HG03175 (cell line): ENCODE data around the gene BEST1.

Source experiments
- ATAC-seq: cut with Tn5 transposase; IDR thresholded peaks from one replicate; pipeline ENCODE4 v1.9.1; 2021; ENCODE audit warnings: mild to moderate bottlenecking, moderate library complexity; ENCODE audit not compliant: unreplicated experiment

BEST1 gene

GRCh38 chr11:61950035-61950547 lies at the start of gene BEST1:
TSS of gene BEST1 (plus strand) at chr11:61950351. CDS start at chr11:61951807, 1,456 bp downstream.
- ATAC-seq, result no peak

- no peak for ATAC-seq
Measured at GRCh38 chr11:61901397-61901796, 48.8 kb upstream of the BEST1 start.

- no peak for ATAC-seq
Measured at GRCh38 chr11:61902313-61902712, 47.8 kb upstream of the BEST1 start.

- ATAC-seq, result no peak
Measured at GRCh38 chr11:61903845-61904244, 46.3 kb upstream of the BEST1 start.

- ATAC-seq, result no peak
Measured at GRCh38 chr11:61904539-61905048, 45.6 kb upstream of the BEST1 start.

- ATAC-seq, result no peak
Measured at GRCh38 chr11:61905067-61905696, 45.0 kb upstream of the BEST1 start.

- ATAC-seq, result no peak
Measured at GRCh38 chr11:61905801-61906521, 44.2 kb upstream of the BEST1 start.

- ATAC-seq, result no peak
Measured at GRCh38 chr11:61906522-61906909, 43.6 kb upstream of the BEST1 start.

- ATAC-seq, result no peak
Measured at GRCh38 chr11:61907282-61907681, 42.9 kb upstream of the BEST1 start.

- ATAC-seq, result no peak
Measured at GRCh38 chr11:61907871-61908729, 42.1 kb upstream of the BEST1 start.

GRCh38 chr11:61908730-61909316 lies 41.3 kb upstream of the BEST1 start:
- no peak for ATAC-seq

- ATAC-seq, result no peak
Measured at GRCh38 chr11:61910187-61911127, 39.7 kb upstream of the BEST1 start.

- no peak for ATAC-seq
Measured at GRCh38 chr11:61911128-61911700, 38.9 kb upstream of the BEST1 start.

- ATAC-seq, result no peak
Measured at GRCh38 chr11:61911701-61912529, 38.2 kb upstream of the BEST1 start.

GRCh38 chr11:61912530-61912898 lies 37.6 kb upstream of the BEST1 start:
- ATAC-seq, result no peak

- no peak for ATAC-seq
Measured at GRCh38 chr11:61912991-61913698, 37.0 kb upstream of the BEST1 start.

GRCh38 chr11:61913699-61914395 lies 36.3 kb upstream of the BEST1 start:
- no peak for ATAC-seq
